ENCODE results near the gene TUBB.

DNA sequence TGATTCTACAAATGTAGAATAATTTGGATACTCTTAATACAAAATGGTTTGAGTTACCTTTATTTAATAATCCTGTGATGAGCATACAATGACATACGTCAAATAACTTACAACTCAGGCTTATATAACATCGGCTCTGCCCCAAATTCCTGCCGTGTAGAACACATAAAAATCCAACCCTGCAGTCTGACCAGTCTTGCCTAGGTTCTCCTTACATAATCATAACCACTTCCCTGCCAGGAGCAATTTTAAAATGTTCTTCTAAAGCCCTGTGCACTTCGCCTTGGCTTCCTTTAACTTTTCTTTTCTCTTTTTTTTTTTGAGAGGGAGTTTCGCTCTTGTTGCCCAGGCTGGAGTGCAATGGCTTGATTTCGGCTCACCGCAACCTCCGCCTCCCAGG, 40.4 kb downstream of the TUBB start:
- TF ChIP-seq, protein P1, sequence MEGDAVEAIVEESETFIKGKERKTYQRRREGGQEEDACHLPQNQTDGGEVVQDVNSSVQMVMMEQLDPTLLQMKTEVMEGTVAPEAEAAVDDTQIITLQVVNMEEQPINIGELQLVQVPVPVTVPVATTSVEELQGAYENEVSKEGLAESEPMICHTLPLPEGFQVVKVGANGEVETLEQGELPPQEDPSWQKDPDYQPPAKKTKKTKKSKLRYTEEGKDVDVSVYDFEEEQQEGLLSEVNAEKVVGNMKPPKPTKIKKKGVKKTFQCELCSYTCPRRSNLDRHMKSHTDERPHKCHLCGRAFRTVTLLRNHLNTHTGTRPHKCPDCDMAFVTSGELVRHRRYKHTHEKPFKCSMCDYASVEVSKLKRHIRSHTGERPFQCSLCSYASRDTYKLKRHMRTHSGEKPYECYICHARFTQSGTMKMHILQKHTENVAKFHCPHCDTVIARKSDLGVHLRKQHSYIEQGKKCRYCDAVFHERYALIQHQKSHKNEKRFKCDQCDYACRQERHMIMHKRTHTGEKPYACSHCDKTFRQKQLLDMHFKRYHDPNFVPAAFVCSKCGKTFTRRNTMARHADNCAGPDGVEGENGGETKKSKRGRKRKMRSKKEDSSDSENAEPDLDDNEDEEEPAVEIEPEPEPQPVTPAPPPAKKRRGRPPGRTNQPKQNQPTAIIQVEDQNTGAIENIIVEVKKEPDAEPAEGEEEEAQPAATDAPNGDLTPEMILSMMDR (IDR thresholded peaks at IDR 0.05; ENCODE audit: low read length), result no peak
- no peak for TF ChIP-seq EZH2 (IDR thresholded peaks at IDR 0.05; ENCODE audit: borderline replicate concordance, low read length)

All from OCI-LY1 (cell line).